K562 (cell line): Measurements from ENCODE around the gene PACSIN1. TPM values are rescaled to one million over a fixed set of nuclear protein-coding genes. Genes with fewer than 3 reads are reported as not detected.
A peak's percentile ranks its signal among the peaks of the same experiment; 100 is the strongest.

Experiments
- NEUROD1 ChIP-seq: fragments of 150-350 bp; IDR thresholded peaks from 2 replicates; pipeline ENCODE4 v1.6.1; 2014; ENCODE audit warnings: borderline replicate concordance, low read length, low read depth; ENCODE audit not compliant: partially characterized antibody
- polyA plus RNA-seq, 8 experiments: library from polyadenylated mRNA; depleted of rRNA in 4 of 8; stranded (reverse) in 5 of 8; unstranded in 3 of 8; fragments of >200 nt; fragmentation: Nextera tagmentation in 2 of 8; fragmentation: Illumina TruSeq in 1 of 8; extraction: Ambion mirVana in 2 of 8; extraction: Trizol in 1 of 8; gene quantifications; 2 replicates each; pipeline versions ENCODE4 v1.2.1 to v1.2.3, GENCODE V29; 2011 to 2014; ENCODE audit warnings: inconsistent platforms in 1 of 8, missing spikeins in 1 of 8
- total RNA-seq, 7 experiments: library from RNA; depleted of rRNA in 6 of 7; stranded (reverse); fragments of >200 nt in 6 of 7; fragmentation: Illumina TruSeq in 2 of 7; extraction: Trizol in 2 of 7; gene quantifications; 2 replicates each; pipeline versions ENCODE4 v1.2.1 to v1.2.3, GENCODE V29; 2011 to 2021; ENCODE audit warnings: low replicate concordance in 1 of 7
- TF ChIP-seq, protein P1 (sequence below), 2 experiments: fragments of 450-650 bp in 1 of 2; sonication (generic) in 1 of 2; formaldehyde crosslinking in 1 of 2; IDR thresholded peaks; 2 replicates each; pipeline versions ENCODE4 v1.7.1 to v1.9.0; 2016 to 2022; ENCODE audit warnings: inconsistent platforms in 1 of 2, mild to moderate bottlenecking in 1 of 2, missing genetic modification reagents in 1 of 2
- TF ChIP-seq, protein P2 (sequence below): fragments of 200-600 bp; sonication (generic); IDR thresholded peaks from one replicate; pipeline ENCODE4 v1.6.1; 2012; ENCODE audit warnings: mild to moderate bottlenecking, low read depth, low read length, inconsistent platforms

PACSIN1 gene
- total and polyA plus RNA-seq, 9 of the 15 experiments (the other 6 are each of a cell fraction or from before 2014, with no cell fraction given) = 0.01 to 1.7 (median 0.45) TPM

DNA sequence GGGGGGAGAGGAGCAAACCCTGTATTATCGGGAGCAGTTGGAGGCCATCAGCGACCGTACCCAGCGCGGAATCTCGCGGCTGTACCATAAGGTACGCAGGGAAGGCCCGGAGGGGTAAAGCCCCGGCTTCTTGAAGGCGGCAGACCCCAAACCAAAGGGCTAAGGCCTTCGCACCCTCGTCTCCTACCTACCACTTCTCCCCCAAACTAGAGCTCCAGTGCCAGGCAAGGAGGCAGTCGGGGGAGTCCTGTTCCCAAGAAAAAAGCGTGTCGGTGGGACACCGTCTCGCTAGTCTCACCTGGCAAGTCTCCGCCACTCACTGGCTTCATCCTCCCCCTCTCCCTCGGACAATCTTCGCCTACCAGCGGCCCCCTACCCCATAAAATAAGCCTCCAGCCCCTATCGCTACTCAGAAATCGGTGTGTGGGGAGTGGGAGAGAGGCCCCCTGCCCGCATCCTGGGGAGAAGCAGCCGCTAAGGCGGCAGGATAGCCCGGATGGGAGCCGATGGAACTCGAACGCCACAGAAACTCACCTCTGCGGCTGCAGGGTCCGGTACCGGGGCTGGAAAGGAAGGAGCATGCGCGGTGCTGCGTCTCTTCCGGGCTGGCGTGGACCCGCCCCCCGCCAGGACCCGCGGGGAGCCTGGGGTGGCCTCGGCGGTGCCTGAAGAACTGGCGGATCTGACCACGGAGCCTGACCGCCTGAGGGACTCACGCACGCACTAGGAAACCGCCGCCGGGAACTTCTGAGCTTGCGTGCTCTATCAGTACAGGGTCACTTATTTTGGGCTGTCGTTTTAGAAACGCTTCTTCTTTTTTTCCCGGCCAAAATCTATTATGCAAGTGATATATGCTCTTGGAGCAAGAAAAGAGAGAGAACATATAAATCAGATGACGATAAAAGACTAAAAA is 40.1 kb upstream of the PACSIN1 start, which contains the start of gene RPS10 (continued):
- TF ChIP-seq, protein P1, sequence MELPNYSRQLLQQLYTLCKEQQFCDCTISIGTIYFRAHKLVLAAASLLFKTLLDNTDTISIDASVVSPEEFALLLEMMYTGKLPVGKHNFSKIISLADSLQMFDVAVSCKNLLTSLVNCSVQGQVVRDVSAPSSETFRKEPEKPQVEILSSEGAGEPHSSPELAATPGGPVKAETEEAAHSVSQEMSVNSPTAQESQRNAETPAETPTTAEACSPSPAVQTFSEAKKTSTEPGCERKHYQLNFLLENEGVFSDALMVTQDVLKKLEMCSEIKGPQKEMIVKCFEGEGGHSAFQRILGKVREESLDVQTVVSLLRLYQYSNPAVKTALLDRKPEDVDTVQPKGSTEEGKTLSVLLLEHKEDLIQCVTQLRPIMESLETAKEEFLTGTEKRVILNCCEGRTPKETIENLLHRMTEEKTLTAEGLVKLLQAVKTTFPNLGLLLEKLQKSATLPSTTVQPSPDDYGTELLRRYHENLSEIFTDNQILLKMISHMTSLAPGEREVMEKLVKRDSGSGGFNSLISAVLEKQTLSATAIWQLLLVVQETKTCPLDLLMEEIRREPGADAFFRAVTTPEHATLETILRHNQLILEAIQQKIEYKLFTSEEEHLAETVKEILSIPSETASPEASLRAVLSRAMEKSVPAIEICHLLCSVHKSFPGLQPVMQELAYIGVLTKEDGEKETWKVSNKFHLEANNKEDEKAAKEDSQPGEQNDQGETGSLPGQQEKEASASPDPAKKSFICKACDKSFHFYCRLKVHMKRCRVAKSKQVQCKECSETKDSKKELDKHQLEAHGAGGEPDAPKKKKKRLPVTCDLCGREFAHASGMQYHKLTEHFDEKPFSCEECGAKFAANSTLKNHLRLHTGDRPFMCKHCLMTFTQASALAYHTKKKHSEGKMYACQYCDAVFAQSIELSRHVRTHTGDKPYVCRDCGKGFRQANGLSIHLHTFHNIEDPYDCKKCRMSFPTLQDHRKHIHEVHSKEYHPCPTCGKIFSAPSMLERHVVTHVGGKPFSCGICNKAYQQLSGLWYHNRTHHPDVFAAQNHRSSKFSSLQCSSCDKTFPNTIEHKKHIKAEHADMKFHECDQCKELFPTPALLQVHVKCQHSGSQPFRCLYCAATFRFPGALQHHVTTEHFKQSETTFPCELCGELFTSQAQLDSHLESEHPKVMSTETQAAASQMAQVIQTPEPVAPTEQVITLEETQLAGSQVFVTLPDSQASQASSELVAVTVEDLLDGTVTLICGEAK (IDR thresholded peaks at IDR 0.05) = peak; percentile 80
- TF ChIP-seq, protein P1 (CRISPR knock-in tag; IDR thresholded peaks at IDR 0.05) = no peak
- TF ChIP-seq NEUROD1 = peak; percentile 78
- TF ChIP-seq, protein P2, sequence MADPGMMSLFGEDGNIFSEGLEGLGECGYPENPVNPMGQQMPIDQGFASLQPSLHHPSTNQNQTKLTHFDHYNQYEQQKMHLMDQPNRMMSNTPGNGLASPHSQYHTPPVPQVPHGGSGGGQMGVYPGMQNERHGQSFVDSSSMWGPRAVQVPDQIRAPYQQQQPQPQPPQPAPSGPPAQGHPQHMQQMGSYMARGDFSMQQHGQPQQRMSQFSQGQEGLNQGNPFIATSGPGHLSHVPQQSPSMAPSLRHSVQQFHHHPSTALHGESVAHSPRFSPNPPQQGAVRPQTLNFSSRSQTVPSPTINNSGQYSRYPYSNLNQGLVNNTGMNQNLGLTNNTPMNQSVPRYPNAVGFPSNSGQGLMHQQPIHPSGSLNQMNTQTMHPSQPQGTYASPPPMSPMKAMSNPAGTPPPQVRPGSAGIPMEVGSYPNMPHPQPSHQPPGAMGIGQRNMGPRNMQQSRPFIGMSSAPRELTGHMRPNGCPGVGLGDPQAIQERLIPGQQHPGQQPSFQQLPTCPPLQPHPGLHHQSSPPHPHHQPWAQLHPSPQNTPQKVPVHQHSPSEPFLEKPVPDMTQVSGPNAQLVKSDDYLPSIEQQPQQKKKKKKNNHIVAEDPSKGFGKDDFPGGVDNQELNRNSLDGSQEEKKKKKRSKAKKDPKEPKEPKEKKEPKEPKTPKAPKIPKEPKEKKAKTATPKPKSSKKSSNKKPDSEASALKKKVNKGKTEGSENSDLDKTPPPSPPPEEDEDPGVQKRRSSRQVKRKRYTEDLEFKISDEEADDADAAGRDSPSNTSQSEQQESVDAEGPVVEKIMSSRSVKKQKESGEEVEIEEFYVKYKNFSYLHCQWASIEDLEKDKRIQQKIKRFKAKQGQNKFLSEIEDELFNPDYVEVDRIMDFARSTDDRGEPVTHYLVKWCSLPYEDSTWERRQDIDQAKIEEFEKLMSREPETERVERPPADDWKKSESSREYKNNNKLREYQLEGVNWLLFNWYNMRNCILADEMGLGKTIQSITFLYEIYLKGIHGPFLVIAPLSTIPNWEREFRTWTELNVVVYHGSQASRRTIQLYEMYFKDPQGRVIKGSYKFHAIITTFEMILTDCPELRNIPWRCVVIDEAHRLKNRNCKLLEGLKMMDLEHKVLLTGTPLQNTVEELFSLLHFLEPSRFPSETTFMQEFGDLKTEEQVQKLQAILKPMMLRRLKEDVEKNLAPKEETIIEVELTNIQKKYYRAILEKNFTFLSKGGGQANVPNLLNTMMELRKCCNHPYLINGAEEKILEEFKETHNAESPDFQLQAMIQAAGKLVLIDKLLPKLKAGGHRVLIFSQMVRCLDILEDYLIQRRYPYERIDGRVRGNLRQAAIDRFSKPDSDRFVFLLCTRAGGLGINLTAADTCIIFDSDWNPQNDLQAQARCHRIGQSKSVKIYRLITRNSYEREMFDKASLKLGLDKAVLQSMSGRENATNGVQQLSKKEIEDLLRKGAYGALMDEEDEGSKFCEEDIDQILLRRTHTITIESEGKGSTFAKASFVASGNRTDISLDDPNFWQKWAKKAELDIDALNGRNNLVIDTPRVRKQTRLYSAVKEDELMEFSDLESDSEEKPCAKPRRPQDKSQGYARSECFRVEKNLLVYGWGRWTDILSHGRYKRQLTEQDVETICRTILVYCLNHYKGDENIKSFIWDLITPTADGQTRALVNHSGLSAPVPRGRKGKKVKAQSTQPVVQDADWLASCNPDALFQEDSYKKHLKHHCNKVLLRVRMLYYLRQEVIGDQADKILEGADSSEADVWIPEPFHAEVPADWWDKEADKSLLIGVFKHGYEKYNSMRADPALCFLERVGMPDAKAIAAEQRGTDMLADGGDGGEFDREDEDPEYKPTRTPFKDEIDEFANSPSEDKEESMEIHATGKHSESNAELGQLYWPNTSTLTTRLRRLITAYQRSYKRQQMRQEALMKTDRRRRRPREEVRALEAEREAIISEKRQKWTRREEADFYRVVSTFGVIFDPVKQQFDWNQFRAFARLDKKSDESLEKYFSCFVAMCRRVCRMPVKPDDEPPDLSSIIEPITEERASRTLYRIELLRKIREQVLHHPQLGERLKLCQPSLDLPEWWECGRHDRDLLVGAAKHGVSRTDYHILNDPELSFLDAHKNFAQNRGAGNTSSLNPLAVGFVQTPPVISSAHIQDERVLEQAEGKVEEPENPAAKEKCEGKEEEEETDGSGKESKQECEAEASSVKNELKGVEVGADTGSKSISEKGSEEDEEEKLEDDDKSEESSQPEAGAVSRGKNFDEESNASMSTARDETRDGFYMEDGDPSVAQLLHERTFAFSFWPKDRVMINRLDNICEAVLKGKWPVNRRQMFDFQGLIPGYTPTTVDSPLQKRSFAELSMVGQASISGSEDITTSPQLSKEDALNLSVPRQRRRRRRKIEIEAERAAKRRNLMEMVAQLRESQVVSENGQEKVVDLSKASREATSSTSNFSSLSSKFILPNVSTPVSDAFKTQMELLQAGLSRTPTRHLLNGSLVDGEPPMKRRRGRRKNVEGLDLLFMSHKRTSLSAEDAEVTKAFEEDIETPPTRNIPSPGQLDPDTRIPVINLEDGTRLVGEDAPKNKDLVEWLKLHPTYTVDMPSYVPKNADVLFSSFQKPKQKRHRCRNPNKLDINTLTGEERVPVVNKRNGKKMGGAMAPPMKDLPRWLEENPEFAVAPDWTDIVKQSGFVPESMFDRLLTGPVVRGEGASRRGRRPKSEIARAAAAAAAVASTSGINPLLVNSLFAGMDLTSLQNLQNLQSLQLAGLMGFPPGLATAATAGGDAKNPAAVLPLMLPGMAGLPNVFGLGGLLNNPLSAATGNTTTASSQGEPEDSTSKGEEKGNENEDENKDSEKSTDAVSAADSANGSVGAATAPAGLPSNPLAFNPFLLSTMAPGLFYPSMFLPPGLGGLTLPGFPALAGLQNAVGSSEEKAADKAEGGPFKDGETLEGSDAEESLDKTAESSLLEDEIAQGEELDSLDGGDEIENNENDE = no peak
